GM19351 (cell line): Measurements from ENCODE around the gene PPP2CA.
"Not testable (repeated sequence)": the region's sequence is repeated elsewhere in the genome, so short reads cannot be mapped to it uniquely, and the experiment has no call there.

ENCODE experiments used
- ATAC-seq: cut with Tn5 transposase; IDR thresholded peaks from one replicate; pipeline ENCODE4 v1.9.1; 2021; ENCODE audit warnings: mild to moderate bottlenecking, moderate library complexity; ENCODE audit not compliant: unreplicated experiment

PPP2CA gene

GRCh38 chr5:134245692-134246091 lies 19.8 kb upstream of the PPP2CA start:
- ATAC-seq = no peak

- ATAC-seq = no peak
These were observed 19.3 kb upstream of the PPP2CA start for GRCh38 chr5:134245101-134245604.

GRCh38 chr5:134242146-134242545 lies 16.3 kb upstream of the PPP2CA start:
- no peak for ATAC-seq

GRCh38 chr5:134240421-134240962 lies 14.6 kb upstream of the PPP2CA start:
- ATAC-seq = no peak

- no peak for ATAC-seq
These were observed 10.9 kb upstream of the PPP2CA start for GRCh38 chr5:134236820-134237219.

- no peak for ATAC-seq
These were observed 10.4 kb upstream of the PPP2CA start for GRCh38 chr5:134236318-134236717.

GRCh38 chr5:134228624-134229023 lies 2.8 kb upstream of the PPP2CA start:
- no peak for ATAC-seq

GRCh38 chr5:134227776-134228175 lies 1.9 kb upstream of the PPP2CA start:
- ATAC-seq = no peak

GRCh38 chr5:134227259-134227658 lies 1.4 kb upstream of the PPP2CA start:
- ATAC-seq = no peak

GRCh38 chr5:134226441-134227192 lies 744 bp upstream of the PPP2CA start:
- peak; percentile 20 for ATAC-seq

GRCh38 chr5:134224888-134225779 lies 739 bp downstream of the PPP2CA start:
- ATAC-seq = peak; percentile 33

GRCh38 chr5:134223406-134224248 lies 2.2 kb downstream of the PPP2CA start:
- ATAC-seq = no peak

GRCh38 chr5:134221690-134222089 lies 4.2 kb downstream of the PPP2CA start:
- ATAC-seq = not testable (repeated sequence)

GRCh38 chr5:134215757-134216156 lies 10.1 kb downstream of the PPP2CA start:
- no peak for ATAC-seq

GRCh38 chr5:134211263-134212031 lies 14.4 kb downstream of the PPP2CA start:
- ATAC-seq = not testable (repeated sequence)

- no peak for ATAC-seq
These were observed 16.2 kb downstream of the PPP2CA start for GRCh38 chr5:134209477-134210245.

GRCh38 chr5:134207696-134208095 lies 18.2 kb downstream of the PPP2CA start:
- ATAC-seq = no peak

- no peak for ATAC-seq
These were observed 19.2 kb downstream of the PPP2CA start for GRCh38 chr5:134206627-134207160.

GRCh38 chr5:134204575-134204974 lies 21.3 kb downstream of the PPP2CA start:
- no peak for ATAC-seq
